HEK293 (cell line): ENCODE measurements around the gene SULF2.

Experiments used
- ZIC2 ChIP-seq: fragments of 450-650 bp; formaldehyde crosslinking; IDR thresholded peaks from 2 replicates; pipeline ENCODE4 v1.5.1; 2016; ENCODE audit warnings: missing biosample characterization, missing genetic modification characterization
- ZNF558 ChIP-seq: fragments of 450-650 bp; formaldehyde crosslinking; IDR thresholded peaks from 2 replicates; pipeline ENCODE4 v1.5.1; 2016; ENCODE audit warnings: missing biosample characterization, missing genetic modification characterization
- ZNF624 ChIP-seq: fragments of 450-650 bp; formaldehyde crosslinking; IDR thresholded peaks from 2 replicates; pipeline ENCODE4 v1.5.1; 2017; ENCODE audit warnings: missing biosample characterization, missing genetic modification characterization
- ZNF776 ChIP-seq: fragments of 450-650 bp; formaldehyde crosslinking; IDR thresholded peaks from 2 replicates; pipeline ENCODE4 v1.5.0; 2017; ENCODE audit warnings: missing biosample characterization, missing genetic modification characterization, borderline replicate concordance
- TF ChIP-seq, protein P1 (sequence below): fragments of 450-650 bp; formaldehyde crosslinking; IDR thresholded peaks from 2 replicates; pipeline ENCODE4 v1.5.1; 2017; ENCODE audit warnings: missing biosample characterization, missing genetic modification characterization
- TF ChIP-seq, protein P2 (sequence below): fragments of 450-650 bp; formaldehyde crosslinking; IDR thresholded peaks from 2 replicates; pipeline ENCODE4 v1.5.1; 2016; ENCODE audit warnings: missing biosample characterization, missing genetic modification characterization

DNA sequence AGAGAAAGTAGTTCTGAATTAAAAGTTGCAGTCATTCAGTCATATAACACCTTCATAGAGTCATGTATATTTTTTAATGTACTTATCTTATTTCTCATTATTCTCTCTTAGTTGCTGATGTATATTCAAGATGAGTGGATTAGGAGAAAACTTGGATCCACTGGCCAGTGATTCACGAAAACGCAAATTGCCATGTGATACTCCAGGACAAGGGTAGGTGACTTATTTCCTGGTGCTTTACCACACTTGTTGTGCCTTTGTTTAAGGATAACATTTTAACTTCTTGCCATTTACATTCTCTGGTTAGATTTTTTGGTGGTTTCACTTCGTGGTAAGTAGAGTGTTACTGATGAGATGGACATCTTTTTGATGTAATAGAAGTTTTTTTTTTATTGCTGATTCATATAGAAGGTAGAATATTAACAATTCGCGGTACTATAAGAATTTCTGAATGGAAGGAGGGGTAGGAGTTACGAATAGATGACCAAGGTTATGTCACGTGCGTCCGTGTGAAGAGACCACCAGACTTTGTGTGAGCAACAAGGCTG is 163.1 kb downstream of the SULF2 start:
- TF ChIP-seq ZNF624 (tag by site-specific recombination) (no peak), ZIC2 (no peak), ZNF558 (tag by site-specific recombination) (no peak), ZNF776 (no peak)
- TF ChIP-seq, protein P1, sequence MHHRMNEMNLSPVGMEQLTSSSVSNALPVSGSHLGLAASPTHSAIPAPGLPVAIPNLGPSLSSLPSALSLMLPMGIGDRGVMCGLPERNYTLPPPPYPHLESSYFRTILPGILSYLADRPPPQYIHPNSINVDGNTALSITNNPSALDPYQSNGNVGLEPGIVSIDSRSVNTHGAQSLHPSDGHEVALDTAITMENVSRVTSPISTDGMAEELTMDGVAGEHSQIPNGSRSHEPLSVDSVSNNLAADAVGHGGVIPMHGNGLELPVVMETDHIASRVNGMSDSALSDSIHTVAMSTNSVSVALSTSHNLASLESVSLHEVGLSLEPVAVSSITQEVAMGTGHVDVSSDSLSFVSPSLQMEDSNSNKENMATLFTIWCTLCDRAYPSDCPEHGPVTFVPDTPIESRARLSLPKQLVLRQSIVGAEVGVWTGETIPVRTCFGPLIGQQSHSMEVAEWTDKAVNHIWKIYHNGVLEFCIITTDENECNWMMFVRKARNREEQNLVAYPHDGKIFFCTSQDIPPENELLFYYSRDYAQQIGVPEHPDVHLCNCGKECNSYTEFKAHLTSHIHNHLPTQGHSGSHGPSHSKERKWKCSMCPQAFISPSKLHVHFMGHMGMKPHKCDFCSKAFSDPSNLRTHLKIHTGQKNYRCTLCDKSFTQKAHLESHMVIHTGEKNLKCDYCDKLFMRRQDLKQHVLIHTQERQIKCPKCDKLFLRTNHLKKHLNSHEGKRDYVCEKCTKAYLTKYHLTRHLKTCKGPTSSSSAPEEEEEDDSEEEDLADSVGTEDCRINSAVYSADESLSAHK = no peak
- TF ChIP-seq, protein P2, sequence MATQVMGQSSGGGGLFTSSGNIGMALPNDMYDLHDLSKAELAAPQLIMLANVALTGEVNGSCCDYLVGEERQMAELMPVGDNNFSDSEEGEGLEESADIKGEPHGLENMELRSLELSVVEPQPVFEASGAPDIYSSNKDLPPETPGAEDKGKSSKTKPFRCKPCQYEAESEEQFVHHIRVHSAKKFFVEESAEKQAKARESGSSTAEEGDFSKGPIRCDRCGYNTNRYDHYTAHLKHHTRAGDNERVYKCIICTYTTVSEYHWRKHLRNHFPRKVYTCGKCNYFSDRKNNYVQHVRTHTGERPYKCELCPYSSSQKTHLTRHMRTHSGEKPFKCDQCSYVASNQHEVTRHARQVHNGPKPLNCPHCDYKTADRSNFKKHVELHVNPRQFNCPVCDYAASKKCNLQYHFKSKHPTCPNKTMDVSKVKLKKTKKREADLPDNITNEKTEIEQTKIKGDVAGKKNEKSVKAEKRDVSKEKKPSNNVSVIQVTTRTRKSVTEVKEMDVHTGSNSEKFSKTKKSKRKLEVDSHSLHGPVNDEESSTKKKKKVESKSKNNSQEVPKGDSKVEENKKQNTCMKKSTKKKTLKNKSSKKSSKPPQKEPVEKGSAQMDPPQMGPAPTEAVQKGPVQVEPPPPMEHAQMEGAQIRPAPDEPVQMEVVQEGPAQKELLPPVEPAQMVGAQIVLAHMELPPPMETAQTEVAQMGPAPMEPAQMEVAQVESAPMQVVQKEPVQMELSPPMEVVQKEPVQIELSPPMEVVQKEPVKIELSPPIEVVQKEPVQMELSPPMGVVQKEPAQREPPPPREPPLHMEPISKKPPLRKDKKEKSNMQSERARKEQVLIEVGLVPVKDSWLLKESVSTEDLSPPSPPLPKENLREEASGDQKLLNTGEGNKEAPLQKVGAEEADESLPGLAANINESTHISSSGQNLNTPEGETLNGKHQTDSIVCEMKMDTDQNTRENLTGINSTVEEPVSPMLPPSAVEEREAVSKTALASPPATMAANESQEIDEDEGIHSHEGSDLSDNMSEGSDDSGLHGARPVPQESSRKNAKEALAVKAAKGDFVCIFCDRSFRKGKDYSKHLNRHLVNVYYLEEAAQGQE (tag by site-specific recombination) = no peak
